Sigmoid colon (tissue), 4 donors: ENCODE results near the gene FGF14.

Experiments
- EP300 ChIP-seq, 4 donors: sonication (generic); formaldehyde crosslinking; IDR thresholded peaks; one replicate each; pipeline ENCODE4 v1.6.1; 2017; ENCODE audit warnings: antibody characterized with exemption in 4 of 4
- POLR2AphosphoS5 ChIP-seq, 4 donors: sonication (generic); formaldehyde crosslinking; IDR thresholded peaks; one replicate each; pipeline ENCODE4 v1.6.1; 2017; ENCODE audit warnings: antibody characterized with exemption in 4 of 4
- TF ChIP-seq, protein P1 (sequence below), 4 experiments: fragments of 450-650 bp in 3 of 4; fragments of 200-600 bp in 1 of 4; IDR thresholded peaks; one replicate each; pipeline ENCODE4 v1.5.1; 2016 to 2019; ENCODE audit warnings: antibody characterized with exemption in 4 of 4, mild to moderate bottlenecking in 3 of 4, moderate library complexity in 2 of 4

DNA sequence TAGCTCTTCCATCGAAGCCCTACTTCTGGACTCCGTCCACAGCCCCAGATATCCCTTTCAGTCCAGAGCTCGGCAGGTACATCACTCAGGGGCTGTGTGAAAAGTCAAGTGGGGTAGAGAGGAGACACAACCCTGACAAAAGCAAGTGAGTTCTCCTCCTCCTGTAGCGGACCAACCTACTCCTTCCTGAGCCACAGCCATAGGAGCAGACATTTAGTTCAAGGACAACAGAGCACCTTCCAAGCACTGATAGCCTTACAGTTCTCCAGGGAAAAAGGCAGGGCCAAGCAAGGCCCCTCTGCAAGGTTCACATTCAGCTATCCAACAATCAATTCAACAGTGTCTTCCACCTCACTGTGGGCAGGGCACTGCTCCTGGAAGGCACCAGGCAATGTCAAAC, 89.0 kb downstream of the FGF14 start:
- TF ChIP-seq, protein P1, sequence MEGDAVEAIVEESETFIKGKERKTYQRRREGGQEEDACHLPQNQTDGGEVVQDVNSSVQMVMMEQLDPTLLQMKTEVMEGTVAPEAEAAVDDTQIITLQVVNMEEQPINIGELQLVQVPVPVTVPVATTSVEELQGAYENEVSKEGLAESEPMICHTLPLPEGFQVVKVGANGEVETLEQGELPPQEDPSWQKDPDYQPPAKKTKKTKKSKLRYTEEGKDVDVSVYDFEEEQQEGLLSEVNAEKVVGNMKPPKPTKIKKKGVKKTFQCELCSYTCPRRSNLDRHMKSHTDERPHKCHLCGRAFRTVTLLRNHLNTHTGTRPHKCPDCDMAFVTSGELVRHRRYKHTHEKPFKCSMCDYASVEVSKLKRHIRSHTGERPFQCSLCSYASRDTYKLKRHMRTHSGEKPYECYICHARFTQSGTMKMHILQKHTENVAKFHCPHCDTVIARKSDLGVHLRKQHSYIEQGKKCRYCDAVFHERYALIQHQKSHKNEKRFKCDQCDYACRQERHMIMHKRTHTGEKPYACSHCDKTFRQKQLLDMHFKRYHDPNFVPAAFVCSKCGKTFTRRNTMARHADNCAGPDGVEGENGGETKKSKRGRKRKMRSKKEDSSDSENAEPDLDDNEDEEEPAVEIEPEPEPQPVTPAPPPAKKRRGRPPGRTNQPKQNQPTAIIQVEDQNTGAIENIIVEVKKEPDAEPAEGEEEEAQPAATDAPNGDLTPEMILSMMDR (IDR thresholded peaks at IDR 0.05) = no peak
- TF ChIP-seq EP300 (IDR thresholded peaks at IDR 0.05) (no peak), POLR2AphosphoS5 (IDR thresholded peaks at IDR 0.05) (no peak)
